Heart left ventricle (tissue), 16 donors: ENCODE results near the gene THY1. TPM values are rescaled to one million over a fixed set of nuclear protein-coding genes. Genes with fewer than 3 reads are reported as not detected.
A peak's percentile ranks its signal among the peaks of the same experiment; 100 is the strongest.

Experiments used
- ATAC-seq, 4 donors: fragments of 200-7000 bp; cut with Tn5 transposase; one replicate each; pipeline ENCODE4 v1.9.1; 2020 to 2022; ENCODE audit warnings: moderate library complexity in 4 of 4, mild to moderate bottlenecking in 3 of 4, moderate number of reproducible peaks in 1 of 4
- DNase-seq, 5 donors: peaks; one replicate each; pipeline ENCODE4 v3.0.0-alpha.2; 2020
- H3K27ac ChIP-seq, 12 donors: fragments of 200-600 bp; sonication (generic) in 4 of 12; one replicate each; pipeline versions ENCODE4 v1.5.0 to v1.8.0; 2016 to 2022; ENCODE audit warnings: mild to moderate bottlenecking in 2 of 12
- H3K27me3 ChIP-seq, 9 donors: fragments of 200-600 bp; sonication (generic) in 2 of 9; one replicate each; pipeline versions ENCODE4 v1.5.1 to v1.8.0; 2016 to 2022; ENCODE audit warnings: mild to moderate bottlenecking in 3 of 9
- H3K36me3 ChIP-seq, 9 donors: fragments of 200-600 bp; sonication (generic) in 2 of 9; one replicate each; pipeline versions ENCODE4 v1.5.0 to v1.8.0; 2018 to 2022; ENCODE audit warnings: mild to moderate bottlenecking in 2 of 9
- H3K4me1 ChIP-seq, 12 donors: fragments of 200-600 bp; sonication (generic) in 4 of 12; one replicate each; pipeline versions ENCODE4 v1.5.0 to v1.8.0; 2016 to 2022; ENCODE audit warnings: mild to moderate bottlenecking in 3 of 12
- H3K4me3 ChIP-seq, 12 donors: fragments of 200-600 bp; sonication (generic) in 4 of 12; one replicate each; pipeline versions ENCODE4 v1.5.0 to v1.8.0; 2017 to 2022; ENCODE audit warnings: mild to moderate bottlenecking in 9 of 12, moderate library complexity in 4 of 12
- H3K9me3 ChIP-seq, 12 donors: fragments of 200-600 bp; sonication (generic) in 4 of 12; one replicate each; pipeline versions ENCODE4 v1.5.0 to v1.8.0; 2016 to 2022; ENCODE audit warnings: mild to moderate bottlenecking in 1 of 12
- CTCF ChIP-seq, 12 donors: fragments of 200-600 bp; sonication (generic) in 4 of 12; IDR thresholded peaks; one replicate each; pipeline versions ENCODE4 v1.5.0 to v1.8.0; 2018 to 2022; ENCODE audit warnings: antibody characterized with exemption in 12 of 12, mild to moderate bottlenecking in 5 of 12
- POLR2A ChIP-seq, 2 donors: fragments of 450-650 bp; IDR thresholded peaks; one replicate each; pipeline ENCODE4 v1.6.1; 2017; ENCODE audit warnings: antibody characterized with exemption in 2 of 2, mild to moderate bottlenecking in 2 of 2, moderate library complexity in 2 of 2
- WGBS, 4 donors: extraction: QIAGEN DNeasy Blood & Tissue Kit in 2 of 4; methylation state at CpG; one replicate each; pipeline versions ENCODE4 v1.1.5 to v1.1.7; 2013 to 2018; 5-methylcytosine and 5-hydroxymethylcytosine counted together
- intact Hi-C, 10 donors: fragments of 100-400 bp; cut with DNase I; formaldehyde crosslinking; loops; one replicate each; pipeline versions ENCODE4 v1.11.1 to v1.14.2; 2022
- polyA plus RNA-seq, 2 donors: library from polyadenylated mRNA; stranded (reverse); fragments of 200-250 nt; gene quantifications; one replicate each; pipeline ENCODE4 v1.2.3, GENCODE V29; 2013
- total RNA-seq, 9 donors: library from RNA; depleted of rRNA in 2 of 9; stranded (reverse); fragments of >200 nt in 2 of 9; fragmentation: NEBNext Ultra II Directional in 3 of 9; extraction: Animal tissue kit (Norgen Biotek cat#: 25700) in 3 of 9; gene quantifications; one replicate each; pipeline versions ENCODE4 v1.1.0 to v1.2.4, GENCODE V29; 2016 to 2023
- donor health status: ischemic (EF 13 %, LVEDD 7.1; RV severe dilation, severe dysfunction).
- donor health status: healthy with polysubstance abuse.
- donor health status: DM: no; HTN: yes; CAD: no.
- donor health status: DM: no; HTN: no; CAD: no.
- donor health status: ischemic (EF 25% LVEDD 6.9; RV normal size, moderate dysfunction).
- donor health status: ischemic (EF 25% LVEDD 5.7; RV mildly dilated, moderate dysfunction).
- donor health status: healthy.
- donor health status: DM: yes; HTN: yes; CAD: no.
- donor health status: ischemic (EF 35%, LVEDD 5.7; RV mildly dilated, moderate dysfunction).
- donor health status: nonischemic (EF 11% LVEDD 7.7; RV severe dilation, severe dysfunction).
- donor health status: DM: yes; HTN: yes; CAD: no.
- donor health status: PGD.
- donor health status: ischemic (EF 29% LVEDD 5.4; RV normal size, mild dysfunction).
- donor health status: nonischemic (EF 23%, LVEDD 6.1; RV moderate dilation, normal function).

Gene THY1
- total and polyA plus RNA-seq, 11 donors = 0.80 to 57.8 (median 5.8) TPM; not detected in 1

- DNase-seq = no peak
- ATAC-seq = peak in 1 of 4 donors; percentile 28
These were observed 47.6 kb upstream of the THY1 start for GRCh38 chr11:119470317-119471291.

DNA sequence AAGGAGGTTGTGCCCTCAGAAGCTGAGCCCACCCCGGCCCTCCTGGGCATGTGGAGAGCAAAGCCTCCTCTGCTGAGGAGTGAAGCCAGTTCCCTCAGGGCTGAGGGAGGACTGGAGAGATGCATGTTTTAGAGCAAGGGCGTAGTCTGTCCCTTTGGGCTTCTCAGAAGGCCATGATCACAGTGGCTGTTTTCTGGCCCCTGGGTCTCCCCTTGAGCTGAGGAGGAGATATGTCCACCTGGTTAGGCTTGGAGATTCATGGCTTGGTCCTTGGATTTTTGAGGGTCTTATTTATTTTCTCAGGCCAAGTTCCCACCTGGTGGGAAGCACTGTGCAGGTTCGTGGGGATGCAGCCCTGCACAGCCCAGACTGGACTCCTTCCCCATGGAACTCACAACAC lies 46.5 kb upstream of the THY1 start:
- H3K36me3 ChIP-seq = no peaks in the 10 kb centered on the region
- WGBS, 4 donors = 90 to 98% (median 96%) methylated on average over 3 of the region's 3 CpGs
- intact Hi-C loops = no loop called here

More at GRCh38 chr11:119470317-119471291, 47.6 kb upstream of the THY1 start:
- 75 to 80% (median 79%) methylated on average over 15 of the region's 15 CpGs for WGBS, 4 donors
- intact Hi-C loops = loop anchor here in 7 of 10 donors (5.0 to 10.0 kb wide), 6 partner anchors 83 to 266 kb away; partner anchors contain the start of genes USP2 (in 4 of the 7) and CBL (in 2 of the 7)
- no peak overlapping the region for H3K27ac ChIP-seq
- peaks cover 0 to 7% (median 0%) of the 10 kb centered on the region in 12 donors for H3K4me1 ChIP-seq
- no peaks in the 10 kb centered on the region for H3K36me3 ChIP-seq
- peaks cover 0 to 29% (median 7%) of the 10 kb centered on the region in 12 donors for H3K9me3 ChIP-seq
- peaks cover 0 to 3% (median 0%) of the 10 kb centered on the region in 9 donors for H3K27me3 ChIP-seq
- no peak overlapping the region for H3K4me3 ChIP-seq
- TF ChIP-seq CTCF (IDR thresholded peaks at IDR 0.05) = no peak
- TF ChIP-seq POLR2A (IDR thresholded peaks at IDR 0.05) = no peak

GRCh38 chr11:119468511-119468910 lies 45.5 kb upstream of the THY1 start:
- DNase-seq (no peak), ATAC-seq (no peak)
- TF ChIP-seq CTCF (IDR thresholded peaks at IDR 0.05) (no peak), POLR2A (IDR thresholded peaks at IDR 0.05) (no peak)
- intact Hi-C loops = no loop called here
- H3K9me3 ChIP-seq = peaks cover 0 to 38% (median 7%) of the 10 kb centered on the region in 12 donors
- no peaks in the 10 kb centered on the region for H3K36me3 ChIP-seq
- WGBS, 4 donors = 70 to 89% (median 75%) methylated on average over 2 of the region's 2 CpGs
- peaks cover 0 to 7% (median 0%) of the 10 kb centered on the region in 12 donors for H3K4me1 ChIP-seq
- no peak overlapping the region for H3K27ac ChIP-seq
- no peaks in the 10 kb centered on the region for H3K27me3 ChIP-seq
- H3K4me3 ChIP-seq = no peak overlapping the region

More for the DNA sequence above, 46.5 kb upstream of the THY1 start:
- DNase-seq = no peak
- Histone ChIP-seq H3K4me1 (peaks cover 0 to 7% (median 0%) of the 10 kb centered on the region in 12 donors), H3K27ac (no peak overlapping the region), H3K4me3 (no peak overlapping the region), H3K9me3 (peaks cover 0 to 38% (median 7%) of the 10 kb centered on the region in 12 donors), H3K27me3 (no peaks in the 10 kb centered on the region)
- no peak for ATAC-seq
- TF ChIP-seq POLR2A (IDR thresholded peaks at IDR 0.05) = no peak
- no peak for TF ChIP-seq CTCF (IDR thresholded peaks at IDR 0.05)
